Activated CD4-positive, alpha-beta T cell treated with anti-CD3 and anti-CD28 coated beads for 4 hours (primary cell): Measurements from ENCODE around the gene SYS1.

Source experiments
- DNase-seq, 2 donors: peaks; one replicate each; pipeline ENCODE4 v3.0.0-alpha.2; 2020

Gene SYS1

DNA sequence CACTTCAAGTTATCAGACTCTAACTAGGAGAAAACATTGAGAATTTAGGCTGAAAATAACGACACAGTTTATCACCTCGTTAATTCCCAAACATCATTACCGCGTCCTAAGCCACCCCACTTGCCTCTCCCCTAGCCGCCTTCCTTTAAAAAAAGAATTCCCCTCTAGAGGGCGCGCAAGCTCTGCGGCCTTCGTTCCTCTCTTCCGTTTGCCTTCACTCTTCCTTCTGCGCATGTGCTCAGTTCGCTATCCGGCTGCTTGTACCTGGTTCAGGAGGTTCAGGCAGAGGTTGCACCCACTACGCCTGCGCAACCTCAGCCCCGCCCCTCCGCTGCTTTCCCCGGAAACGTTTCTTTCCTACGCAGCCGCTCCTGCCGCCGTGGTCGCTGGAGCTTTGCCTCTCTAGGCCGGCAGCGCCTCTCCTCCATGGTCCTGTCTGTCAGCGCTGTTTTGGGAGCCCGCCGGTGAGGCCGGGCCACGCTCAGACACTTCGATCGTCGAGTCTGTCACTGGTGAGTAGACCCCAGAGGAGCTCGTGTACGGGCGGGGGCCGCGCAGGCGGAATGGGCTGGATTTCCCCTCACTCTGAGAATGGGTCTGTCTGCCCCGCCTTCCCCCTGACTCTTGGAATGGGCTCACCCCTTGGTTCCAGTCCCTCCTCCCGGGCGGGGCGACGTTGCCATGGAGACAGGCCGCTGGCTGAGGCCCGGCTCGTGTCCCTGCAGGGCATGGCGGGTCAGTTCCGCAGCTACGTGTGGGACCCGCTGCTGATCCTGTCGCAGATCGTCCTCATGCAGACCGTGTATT lies at the start of gene SYS1:
Gene SYS1, plus strand, starts transcription at position 353 of the 807 bp plus-strand sequence. Its CDS starts 376 bp downstream, at position 729.
- DNase-seq: peak; percentile 98 to 99

DNA sequence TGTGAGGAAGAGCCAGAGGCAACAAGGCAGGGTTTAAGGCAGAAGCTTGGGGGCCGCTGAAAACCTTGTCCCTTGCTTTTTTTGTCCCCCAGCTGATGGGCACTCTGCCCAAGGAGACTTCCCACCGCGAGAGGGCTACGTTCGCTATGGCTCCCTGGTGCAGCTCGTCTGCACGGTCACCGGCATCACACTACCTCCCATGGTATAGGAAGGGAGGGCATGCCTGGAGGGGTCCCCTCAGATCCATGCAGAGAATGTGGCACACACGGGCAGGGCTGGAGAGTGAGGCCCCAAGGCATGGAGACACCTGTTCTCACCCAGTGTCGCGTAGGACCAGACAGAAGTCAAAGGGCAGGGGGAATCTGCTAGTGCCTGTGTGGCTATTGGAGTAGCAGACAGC lies 49.0 kb upstream of the SYS1 start:
- no peak for DNase-seq

DNA sequence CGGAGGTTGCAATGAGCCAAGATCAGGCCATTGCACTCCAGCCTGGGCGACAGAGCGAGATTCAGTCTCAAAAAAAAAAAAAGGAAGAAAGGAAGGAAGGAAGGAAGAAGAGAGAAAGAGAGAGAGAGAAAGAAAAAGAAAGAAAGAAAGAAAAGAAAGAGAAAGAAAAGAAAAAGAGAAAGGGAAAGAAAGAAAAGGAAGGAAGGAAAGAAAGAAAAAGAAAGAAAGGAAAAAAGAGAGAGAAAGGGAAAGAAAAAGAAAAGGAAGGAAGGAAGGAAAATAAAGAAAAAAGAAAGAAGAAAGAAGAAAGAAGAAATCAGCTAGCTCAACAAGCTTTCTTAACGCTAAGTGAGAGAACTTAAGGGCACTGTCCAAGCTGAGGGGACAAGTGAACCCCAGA lies 47.3 kb upstream of the SYS1 start:
- no peak for DNase-seq

DNA sequence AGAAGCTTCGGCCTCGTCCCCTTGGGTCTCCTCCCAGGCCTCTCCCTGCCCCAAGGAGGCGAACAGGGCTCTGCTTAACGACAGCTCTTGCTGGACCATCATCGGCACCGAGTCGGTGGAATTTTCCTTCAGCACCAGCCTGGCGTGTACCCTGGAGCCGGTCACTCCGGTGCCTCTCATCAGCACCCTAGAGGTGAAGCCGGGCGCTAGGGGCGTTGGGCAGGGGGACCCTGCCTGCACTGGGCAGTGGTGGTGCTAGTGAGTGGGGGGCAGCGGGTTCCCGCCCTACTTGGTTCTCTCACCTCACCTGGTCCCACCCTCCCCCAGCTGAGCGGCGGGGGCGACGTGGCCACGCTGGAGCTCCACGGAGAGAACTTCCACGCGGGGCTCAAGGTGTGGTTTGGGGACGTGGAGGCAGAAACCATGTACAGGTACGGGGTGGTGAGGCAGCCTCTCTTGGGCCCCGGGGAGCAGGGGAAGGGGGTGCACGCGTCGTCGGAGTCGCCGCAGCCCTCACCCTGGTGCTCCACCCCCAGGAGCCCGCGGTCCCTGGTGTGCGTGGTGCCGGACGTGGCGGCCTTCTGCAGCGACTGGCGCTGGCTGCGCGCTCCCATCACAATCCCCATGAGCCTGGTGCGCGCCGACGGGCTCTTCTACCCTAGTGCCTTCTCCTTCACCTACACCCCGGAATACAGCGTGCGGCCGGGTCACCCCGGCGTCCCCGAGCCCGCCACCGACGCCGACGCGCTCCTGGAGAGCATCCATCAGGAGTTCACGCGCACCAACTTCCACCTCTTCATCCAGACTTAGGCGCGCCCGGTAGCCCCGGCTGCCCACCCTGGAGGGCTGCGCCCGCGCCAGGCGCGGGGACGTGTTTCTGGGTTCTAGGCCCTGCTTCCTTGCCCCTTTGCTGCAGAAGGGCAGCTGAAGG lies 46.5 kb upstream of the SYS1 start:
- DNase-seq: no peak

DNA sequence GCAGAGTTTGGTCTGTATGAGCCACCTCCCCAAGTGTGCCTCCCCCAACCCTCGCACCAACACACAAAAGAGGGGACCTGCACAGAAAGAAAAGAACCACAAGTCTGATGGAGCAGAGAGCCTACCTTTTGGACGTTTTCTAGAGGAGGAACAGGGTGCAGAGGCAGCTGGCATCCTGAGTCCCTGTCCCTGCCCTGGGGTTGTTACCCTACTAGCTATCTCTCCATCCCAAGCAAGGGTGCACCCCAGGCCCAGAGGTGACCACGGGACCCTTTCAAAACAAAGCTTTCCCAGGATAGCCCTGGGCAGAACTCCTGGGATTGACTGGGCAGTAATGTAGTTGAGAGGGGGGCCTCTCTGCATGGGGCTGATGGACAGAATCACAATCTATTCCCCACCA lies 45.1 kb upstream of the SYS1 start:
- DNase-seq: no peak

DNA sequence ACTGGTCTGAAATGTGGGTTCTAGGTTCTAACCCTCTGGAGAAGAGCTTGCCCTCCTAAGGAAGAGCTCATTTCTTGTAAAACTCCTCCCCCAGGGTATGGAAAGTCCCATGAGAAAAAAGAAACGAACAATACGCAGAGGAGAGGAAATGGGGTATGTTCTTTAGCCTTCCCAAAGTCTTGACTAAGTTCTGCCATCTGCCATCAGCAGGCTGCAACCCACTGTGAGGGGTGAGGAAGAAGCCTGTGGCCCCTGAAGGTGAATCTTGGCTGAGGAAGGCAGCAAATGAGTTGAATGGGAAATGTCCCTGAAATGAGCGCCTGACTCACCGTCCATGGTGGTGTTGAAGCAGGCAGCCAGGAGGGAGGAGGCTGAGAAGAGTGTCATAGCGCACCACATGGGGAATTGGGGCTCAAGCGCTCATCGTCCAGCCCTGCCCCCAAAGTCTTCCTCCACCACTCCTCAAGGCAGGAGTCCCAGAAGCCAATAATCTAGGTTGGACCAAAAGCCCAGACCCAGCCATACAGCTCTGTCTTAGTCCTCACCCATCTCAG lies 44.5 kb upstream of the SYS1 start:
- DNase-seq: no peak

DNA sequence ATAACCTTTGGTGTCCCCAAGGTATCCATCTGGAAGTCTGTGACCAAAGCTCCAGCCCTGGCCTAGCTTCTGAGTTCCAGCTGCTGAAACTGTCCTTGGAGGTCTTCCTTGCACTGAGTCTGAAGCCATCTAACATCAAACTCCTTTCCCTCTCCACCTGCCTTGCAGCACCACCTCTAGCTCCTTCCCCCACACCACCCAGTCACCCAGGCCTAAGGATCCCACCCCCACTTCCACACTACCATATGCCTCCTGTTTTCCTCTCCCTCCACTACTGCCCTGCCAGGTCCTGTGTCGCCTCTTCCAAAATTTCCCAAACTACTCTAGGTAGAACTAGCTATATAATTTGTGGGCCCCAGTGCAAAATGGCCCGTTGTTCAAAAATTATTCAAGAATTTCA lies 44.0 kb upstream of the SYS1 start:
- DNase-seq: no peak

DNA sequence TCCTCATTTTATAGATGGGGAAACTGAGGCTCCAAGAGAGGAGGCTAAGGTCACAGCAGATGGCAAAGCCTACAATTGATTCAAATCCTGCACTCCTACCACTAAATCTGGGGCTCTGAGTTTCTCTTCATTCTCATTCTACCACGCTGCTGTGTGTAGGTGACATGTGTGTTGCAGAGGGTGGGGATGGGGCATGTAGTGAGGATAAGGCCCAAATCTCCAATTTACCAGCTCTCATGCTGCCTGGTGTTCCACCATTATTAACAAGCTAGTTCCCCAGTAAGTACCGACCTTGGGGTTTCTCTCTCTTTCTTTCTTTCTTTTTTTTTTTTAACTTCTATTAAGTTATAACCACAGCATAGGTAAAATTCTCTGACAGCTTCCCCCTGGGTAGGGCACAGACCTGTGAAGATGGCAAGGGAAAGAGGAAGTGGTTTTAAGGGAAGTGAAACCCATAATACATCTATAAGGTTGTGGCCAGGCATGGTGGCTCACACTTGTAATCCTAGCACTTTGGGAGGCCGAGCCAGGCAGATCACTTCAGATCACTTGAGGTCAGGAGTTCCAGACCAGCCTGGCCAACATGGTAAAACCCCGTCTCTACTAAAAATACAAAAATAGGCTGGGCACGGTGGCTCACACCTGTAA lies 41.9 kb upstream of the SYS1 start:
- DNase-seq: no peak

DNA sequence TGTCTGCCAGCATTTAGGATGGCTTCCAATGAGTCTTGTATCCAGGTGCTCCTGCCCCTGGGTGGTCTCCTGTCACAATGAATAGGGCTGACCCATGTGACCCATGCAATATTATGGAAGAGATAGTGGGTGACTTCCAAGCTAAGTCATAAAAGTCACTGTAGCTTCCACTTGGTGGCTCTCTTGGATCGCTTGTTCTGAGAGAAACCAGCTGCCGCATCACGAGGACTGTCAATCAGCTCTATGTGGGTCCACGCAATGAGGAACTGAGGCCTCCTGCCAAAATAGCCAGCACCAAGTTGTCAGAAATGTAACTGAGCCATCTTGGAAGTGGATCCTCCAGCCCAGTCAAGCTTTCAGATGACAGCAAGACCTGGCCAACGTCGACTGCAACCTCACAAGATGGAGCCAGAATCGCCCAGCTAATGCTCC lies 40.0 kb upstream of the SYS1 start:
- DNase-seq: no peak

DNA sequence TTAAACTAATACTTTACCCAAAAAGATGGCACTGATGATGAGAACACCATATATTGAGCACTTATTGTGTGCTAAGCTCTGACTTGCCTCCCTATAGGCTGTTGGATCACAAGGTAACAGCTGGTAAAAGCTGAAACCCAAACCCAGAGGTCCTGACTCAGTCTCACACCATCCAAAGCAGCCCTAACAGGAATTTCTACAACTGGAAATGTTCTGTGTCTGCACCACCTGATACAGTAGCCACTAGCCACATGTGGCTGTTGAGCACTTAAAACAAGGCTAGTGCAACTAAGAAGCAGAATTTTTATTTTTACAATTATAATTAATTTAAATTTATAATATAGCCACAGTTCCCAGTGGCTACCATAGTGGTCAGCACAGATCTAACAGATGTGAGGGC lies 39.2 kb upstream of the SYS1 start:
- no peak for DNase-seq

DNA sequence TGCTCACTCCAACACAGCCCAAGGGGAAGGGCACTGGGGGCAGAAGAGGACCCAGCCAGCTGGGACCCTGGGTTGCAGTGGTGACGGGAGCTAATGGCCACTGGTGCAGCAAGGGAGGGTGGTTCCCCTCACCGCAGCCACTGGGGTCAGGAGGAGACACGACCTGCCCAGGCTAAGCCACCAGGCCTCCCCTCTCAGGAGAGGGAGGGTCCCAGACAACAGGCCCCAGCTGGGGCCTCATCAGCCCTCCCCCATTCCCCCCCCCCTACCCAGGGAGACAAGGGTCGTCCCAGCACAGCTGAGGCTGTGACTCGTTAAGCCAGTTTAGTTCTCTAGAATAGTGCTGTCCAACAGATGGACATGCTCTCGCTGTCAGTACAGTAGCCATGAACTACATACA lies 37.6 kb upstream of the SYS1 start:
- DNase-seq: no peak

DNA sequence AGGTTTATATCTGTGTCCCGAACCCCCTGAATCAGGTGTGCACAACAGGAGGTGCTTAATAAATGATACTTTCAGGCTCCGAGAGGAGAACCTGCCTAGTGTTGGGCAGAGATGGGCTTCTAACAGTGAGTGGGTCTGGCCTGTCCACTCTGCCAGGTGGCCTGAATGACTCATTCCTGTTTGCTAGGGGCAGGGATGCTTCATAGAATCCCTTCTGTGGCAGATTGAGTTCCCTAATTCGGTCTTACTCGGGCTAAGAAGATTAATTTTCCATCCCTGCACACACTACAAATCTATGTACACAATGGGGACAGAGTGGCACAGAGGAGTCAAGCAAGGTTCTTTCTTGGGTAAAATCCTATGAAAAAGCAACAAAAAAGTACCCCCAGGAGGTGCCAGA lies 34.5 kb upstream of the SYS1 start:
- DNase-seq: no peak

DNA sequence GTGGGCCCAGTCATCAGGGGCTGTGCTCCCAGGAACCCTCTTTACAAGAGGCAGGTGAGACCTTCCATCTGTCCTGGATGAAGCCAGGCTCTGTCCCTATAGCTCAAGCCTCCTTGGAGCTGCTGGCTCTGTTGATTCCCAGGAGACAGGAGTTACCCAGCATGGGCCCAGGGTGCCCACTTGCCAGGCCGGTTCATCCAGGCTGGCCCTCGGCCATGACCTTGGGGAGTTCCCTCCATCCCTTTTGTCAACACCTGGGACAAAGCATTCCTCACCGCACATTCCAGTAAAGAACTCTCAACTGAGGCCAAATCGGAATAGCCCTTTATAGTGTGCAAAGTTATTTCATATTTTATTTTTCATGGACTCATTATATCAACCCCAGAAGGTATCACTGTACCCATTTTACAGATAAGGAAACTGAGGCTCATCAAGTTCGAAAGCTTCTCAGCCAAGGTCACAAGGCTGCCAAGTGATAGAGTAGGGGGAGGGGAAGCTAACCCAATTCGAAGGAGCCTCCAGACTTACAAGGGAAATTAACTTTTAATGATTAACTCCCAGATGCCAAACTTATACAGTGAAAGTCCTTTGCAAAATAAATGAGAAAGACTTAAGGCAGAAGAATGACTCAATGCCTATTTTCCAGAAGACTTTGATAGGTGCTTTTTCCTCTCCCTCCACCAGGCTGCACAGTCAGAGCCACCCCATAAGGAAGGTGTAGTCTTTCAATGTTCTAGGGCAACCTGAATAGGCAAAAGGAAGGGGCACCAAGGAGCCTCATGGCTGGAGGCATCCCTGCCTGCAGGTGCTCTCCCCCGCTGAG lies 33.2 kb upstream of the SYS1 start:
- DNase-seq: no peak

DNA sequence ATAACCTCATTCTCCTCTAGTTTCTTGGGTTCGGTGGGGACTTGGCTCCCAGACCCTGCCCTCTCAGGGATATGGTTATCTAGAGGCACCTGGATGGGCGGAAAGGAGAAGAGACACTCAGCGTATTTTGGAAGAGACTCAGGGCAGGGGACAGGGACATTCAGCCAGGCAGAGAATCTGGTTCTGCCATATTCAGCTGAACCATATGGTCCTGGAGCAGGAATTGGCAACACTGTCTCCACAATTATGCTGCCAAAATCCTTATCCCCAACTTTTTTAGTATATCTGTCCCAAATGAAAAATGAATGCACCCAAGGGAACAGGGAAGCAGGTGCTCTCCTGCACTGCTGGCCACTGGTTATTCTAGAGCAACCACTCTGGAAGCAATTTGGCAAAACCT lies 32.5 kb upstream of the SYS1 start:
- no peak for DNase-seq

DNA sequence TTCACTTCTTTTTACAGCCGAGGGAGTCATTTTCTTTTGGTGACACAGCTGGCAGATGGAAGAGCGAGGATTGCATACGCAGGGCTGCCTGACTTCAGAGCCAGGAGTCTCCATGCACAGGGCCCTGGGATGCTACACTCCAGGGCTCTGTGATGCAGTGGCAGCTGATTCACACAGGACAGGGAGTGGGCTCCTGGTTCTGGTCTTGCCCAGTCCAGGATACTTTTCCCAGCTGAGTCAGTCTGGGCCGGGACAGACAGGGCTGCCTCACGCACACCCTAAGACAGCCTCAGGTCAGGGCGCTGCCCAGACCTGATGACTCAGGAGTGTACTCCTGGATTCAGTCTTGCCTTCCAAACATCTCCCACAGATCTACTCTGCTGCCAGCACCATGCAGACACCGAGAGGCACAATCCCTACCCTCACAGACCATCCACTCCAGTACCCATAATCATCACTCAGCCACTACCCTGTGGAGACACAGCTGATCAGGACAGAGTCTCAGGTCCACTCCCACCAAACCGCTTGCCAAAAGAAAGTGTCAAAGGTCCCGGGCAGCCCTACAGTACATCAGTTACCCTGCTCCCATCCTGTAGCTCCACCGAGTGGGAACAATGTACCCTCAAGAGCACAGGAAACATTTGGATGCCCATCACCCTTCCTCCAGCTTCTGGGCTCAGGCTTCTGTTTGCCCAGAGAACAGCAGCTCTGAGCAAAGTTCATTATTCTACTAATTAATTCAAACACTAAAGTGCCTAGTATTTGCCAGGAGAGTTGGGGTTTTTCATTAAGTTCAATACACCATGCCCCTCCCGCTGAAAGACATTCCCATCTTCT lies 26.2 kb upstream of the SYS1 start:
- DNase-seq: no peak

DNA sequence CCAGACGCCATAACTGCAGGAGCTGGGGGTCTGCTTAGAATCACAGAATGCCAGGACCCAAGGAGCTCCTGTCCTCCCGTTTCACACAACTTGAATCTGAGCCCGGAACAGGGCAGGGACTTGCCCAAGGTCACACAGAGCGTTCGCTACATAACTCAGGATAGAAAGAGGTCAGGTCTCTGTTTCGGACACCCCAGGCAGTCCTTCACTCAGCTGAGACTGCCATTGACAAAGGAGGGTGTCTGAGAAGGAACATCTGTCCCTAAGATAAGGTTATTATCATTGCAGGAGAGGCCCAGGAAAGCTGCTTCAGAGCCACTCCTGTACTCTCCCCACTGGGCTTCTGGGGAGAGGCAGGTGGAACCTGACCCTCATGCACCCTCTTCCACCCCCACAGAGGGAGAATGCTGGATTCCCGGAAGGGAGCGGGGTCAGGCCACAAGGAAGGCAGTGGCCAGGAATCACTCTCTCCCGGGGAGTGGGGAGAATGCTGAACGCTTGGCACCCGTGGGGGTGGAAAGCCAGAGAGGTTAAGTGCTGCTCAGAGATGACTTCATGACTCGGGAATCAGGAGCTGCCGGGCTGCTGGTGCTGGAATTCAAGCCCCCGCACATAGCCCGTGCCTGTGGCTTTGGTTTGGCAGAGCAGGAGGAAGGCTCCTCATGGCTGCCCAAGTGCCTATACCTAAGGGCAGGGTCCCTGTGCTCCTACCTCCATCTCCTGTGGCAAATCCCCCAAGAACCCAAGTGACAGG lies 25.4 kb upstream of the SYS1 start:
- DNase-seq: no peak

DNA sequence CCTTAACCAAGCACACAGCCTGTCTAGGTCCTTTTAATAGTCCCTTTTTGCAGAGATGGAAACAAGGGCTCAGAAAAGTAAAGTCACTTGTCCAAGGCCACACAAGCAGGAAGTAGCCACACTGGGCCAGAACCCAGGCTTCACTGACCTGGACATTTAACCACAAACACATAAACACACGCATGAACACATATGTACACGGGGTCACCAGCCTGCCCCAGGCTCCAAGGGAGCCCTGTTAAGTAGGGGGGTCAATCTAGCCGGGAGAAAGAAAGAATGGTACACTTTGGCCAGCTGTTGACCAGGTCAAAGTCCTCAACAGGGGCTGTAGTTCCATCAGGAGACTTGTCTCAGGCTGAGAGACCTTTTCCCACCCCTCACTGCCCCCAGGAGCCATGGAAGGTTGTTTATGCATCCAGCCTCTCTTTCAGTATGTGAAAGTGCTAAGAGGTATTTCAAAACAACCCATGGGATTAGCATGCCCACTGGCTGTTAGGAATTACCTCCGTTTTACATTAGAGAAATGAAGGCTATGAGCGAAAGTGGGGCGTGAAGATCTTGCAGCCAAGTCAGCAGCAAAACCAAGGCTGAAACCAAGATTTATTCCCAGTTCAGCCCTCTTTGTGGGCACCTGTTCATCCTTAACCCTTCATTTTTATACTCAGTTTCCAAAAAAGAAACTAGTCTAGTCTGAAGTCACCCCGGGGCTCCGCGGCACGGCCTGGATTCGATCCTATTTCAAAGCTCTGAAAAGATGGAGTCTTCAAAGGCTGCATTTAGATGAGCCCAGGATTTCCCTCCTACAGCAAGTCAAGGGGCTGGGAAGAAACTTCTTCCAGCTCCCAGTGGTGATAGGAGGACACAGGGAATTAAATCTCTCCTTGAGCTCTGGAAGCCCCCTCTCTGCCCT lies 24.6 kb upstream of the SYS1 start:
- no peak for DNase-seq

DNA sequence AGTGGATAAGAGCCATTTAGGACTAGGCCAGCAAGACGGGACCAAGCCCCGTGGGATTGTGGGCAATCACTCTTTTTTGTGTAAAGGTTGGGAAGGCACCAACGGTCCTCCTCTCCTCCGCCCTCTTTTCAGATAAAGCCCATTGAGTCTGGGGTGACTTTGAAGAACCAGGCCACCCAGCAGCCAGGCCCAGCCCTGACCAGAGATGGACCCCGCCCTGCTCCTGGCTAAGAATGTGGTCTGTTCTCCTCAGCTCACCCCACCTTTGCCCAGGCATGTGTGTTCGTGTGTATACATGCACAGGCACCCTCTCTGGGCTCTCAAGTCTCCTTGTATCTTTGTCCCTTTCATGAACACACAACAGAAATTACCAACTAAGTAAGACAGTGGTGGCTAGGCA lies 23.9 kb upstream of the SYS1 start:
- no peak for DNase-seq

DNA sequence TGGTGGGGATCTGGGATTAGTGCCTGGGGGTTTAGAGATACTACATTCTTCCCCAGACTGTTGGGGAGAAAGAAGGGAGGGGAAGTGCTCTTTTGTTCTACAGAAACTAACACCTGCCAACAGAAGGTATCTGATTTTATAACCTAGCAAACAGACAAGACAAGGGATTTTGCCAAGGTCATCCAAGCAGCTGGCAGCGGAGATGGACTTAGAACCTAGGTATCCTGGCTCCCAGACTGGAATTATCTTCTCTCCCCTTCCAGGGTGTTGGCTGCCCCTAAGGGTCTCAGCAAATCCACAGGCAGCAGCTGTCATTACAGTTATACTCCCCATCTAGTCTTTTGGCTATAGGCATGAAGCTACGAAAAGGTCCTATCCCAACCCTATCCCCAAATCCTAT lies 23.2 kb upstream of the SYS1 start:
- DNase-seq: no peak
